Subcutaneous abdominal adipose tissue (tissue), 5 donors: ENCODE measurements around the gene PKHD1.

ENCODE experiments used
- H3K27ac ChIP-seq: one replicate; pipeline ENCODE4 v1.7.0; 2013; ENCODE audit warnings: low read depth, mild to moderate bottlenecking, inconsistent platforms, low read length, moderate library complexity
- H3K27me3 ChIP-seq, 5 donors: one replicate each; pipeline ENCODE4 v1.7.0; 2013; ENCODE audit warnings: low read length in 5 of 5, inconsistent platforms in 1 of 5; ENCODE audit not compliant: control insufficient read depth in 5 of 5, insufficient read depth in 4 of 5
- H3K36me3 ChIP-seq, 5 donors: one replicate each; pipeline ENCODE4 v1.7.0; 2013; ENCODE audit warnings: low read length in 5 of 5; ENCODE audit not compliant: control insufficient read depth in 5 of 5, insufficient read depth in 5 of 5
- H3K4me1 ChIP-seq, 5 donors: one replicate each; pipeline ENCODE4 v1.7.0; 2013; ENCODE audit warnings: low read length in 5 of 5, mild to moderate bottlenecking in 3 of 5, moderate library complexity in 1 of 5; ENCODE audit not compliant: control insufficient read depth in 5 of 5, insufficient read depth in 5 of 5
- H3K4me3 ChIP-seq, 5 donors: one replicate each; pipeline ENCODE4 v1.7.0; 2013; ENCODE audit warnings: low read length in 5 of 5, low read depth in 1 of 5
- H3K9ac ChIP-seq, 5 donors: one replicate each; pipeline ENCODE4 v1.7.0; 2013; ENCODE audit warnings: low read length in 5 of 5, mild to moderate bottlenecking in 4 of 5, moderate library complexity in 3 of 5
- H3K9me3 ChIP-seq, 5 donors: one replicate each; pipeline ENCODE4 v1.7.0; 2013; ENCODE audit warnings: low read length in 5 of 5; ENCODE audit not compliant: control insufficient read depth in 5 of 5
- donor health status: healthy.
- donor health status: healthy.
- donor health status: healthy.
- donor health status: healthy.
- donor health status: healthy.

Gene PKHD1

GRCh38 chr6:52106994-52107393 lies 19.6 kb upstream of the PKHD1 start:
- H3K9me3 ChIP-seq = no peaks in the 10 kb centered on the region
- peaks cover 0 to 2% (median 0%) of the 10 kb centered on the region in 5 donors for H3K27me3 ChIP-seq
- H3K9ac ChIP-seq = no peak overlapping the region
- H3K4me1 ChIP-seq = no peaks in the 10 kb centered on the region
- H3K27ac ChIP-seq = no peak overlapping the region
- H3K36me3 ChIP-seq = no peaks in the 10 kb centered on the region
- no peak overlapping the region for H3K4me3 ChIP-seq

GRCh38 chr6:52104979-52105378 lies 17.6 kb upstream of the PKHD1 start:
- no peak overlapping the region for H3K27ac ChIP-seq
- H3K4me1 ChIP-seq = no peaks in the 10 kb centered on the region
- no peak overlapping the region for H3K9ac ChIP-seq
- no peaks in the 10 kb centered on the region for H3K9me3 ChIP-seq
- H3K4me3 ChIP-seq = no peak overlapping the region
- no peaks in the 10 kb centered on the region for H3K36me3 ChIP-seq
- H3K27me3 ChIP-seq = peaks cover 0 to 5% (median 0%) of the 10 kb centered on the region in 5 donors

GRCh38 chr6:52103623-52104022 lies 16.2 kb upstream of the PKHD1 start:
- Histone ChIP-seq H3K9ac (no peak overlapping the region), H3K4me1 (no peaks in the 10 kb centered on the region), H3K9me3 (no peaks in the 10 kb centered on the region), H3K36me3 (no peaks in the 10 kb centered on the region), H3K27ac (no peak overlapping the region), H3K4me3 (no peak overlapping the region), H3K27me3 (peaks cover 0 to 5% (median 0%) of the 10 kb centered on the region in 5 donors)

- peaks cover 0 to 5% (median 0%) of the 10 kb centered on the region in 5 donors for H3K27me3 ChIP-seq
- H3K4me1 ChIP-seq = no peaks in the 10 kb centered on the region
- no peaks in the 10 kb centered on the region for H3K36me3 ChIP-seq
- no peak overlapping the region for H3K27ac ChIP-seq
- no peaks in the 10 kb centered on the region for H3K9me3 ChIP-seq
- H3K9ac ChIP-seq = no peak overlapping the region
- no peak overlapping the region for H3K4me3 ChIP-seq
Observed at GRCh38 chr6:52102405-52102804, 15.0 kb upstream of the PKHD1 start.

GRCh38 chr6:52098721-52099120 lies 11.3 kb upstream of the PKHD1 start:
- Histone ChIP-seq H3K27me3 (peaks cover 0 to 5% (median 0%) of the 10 kb centered on the region in 5 donors), H3K9me3 (no peaks in the 10 kb centered on the region), H3K27ac (no peak overlapping the region), H3K4me3 (no peak overlapping the region), H3K4me1 (no peaks in the 10 kb centered on the region), H3K36me3 (no peaks in the 10 kb centered on the region), H3K9ac (no peak overlapping the region)

GRCh38 chr6:52089758-52090348 lies 2.4 kb upstream of the PKHD1 start:
- no peaks in the 10 kb centered on the region for H3K4me1 ChIP-seq
- H3K27me3 ChIP-seq = peaks cover 0 to 3% (median 0%) of the 10 kb centered on the region in 5 donors
- H3K36me3 ChIP-seq = no peaks in the 10 kb centered on the region
- H3K9ac ChIP-seq = no peak overlapping the region
- no peak overlapping the region for H3K4me3 ChIP-seq
- no peak overlapping the region for H3K27ac ChIP-seq
- H3K9me3 ChIP-seq = no peaks in the 10 kb centered on the region

GRCh38 chr6:52086741-52087140 lies 672 bp downstream of the PKHD1 start:
- H3K4me1 ChIP-seq = no peaks in the 10 kb centered on the region
- H3K4me3 ChIP-seq = no peak overlapping the region
- no peak overlapping the region for H3K9ac ChIP-seq
- H3K27ac ChIP-seq = no peak overlapping the region
- H3K36me3 ChIP-seq = no peaks in the 10 kb centered on the region
- H3K9me3 ChIP-seq = no peaks in the 10 kb centered on the region
- H3K27me3 ChIP-seq = peaks cover 0 to 3% (median 0%) of the 10 kb centered on the region in 5 donors

- Histone ChIP-seq H3K27me3 (peaks cover 0 to 3% (median 0%) of the 10 kb centered on the region in 5 donors), H3K9ac (no peak overlapping the region), H3K4me3 (no peak overlapping the region), H3K27ac (no peak overlapping the region), H3K36me3 (no peaks in the 10 kb centered on the region), H3K4me1 (no peaks in the 10 kb centered on the region), H3K9me3 (no peaks in the 10 kb centered on the region)
Observed at GRCh38 chr6:52081237-52081636, 6.2 kb downstream of the PKHD1 start.

- Histone ChIP-seq H3K4me1 (no peaks in the 10 kb centered on the region), H3K9ac (no peak overlapping the region), H3K36me3 (no peaks in the 10 kb centered on the region), H3K9me3 (no peaks in the 10 kb centered on the region), H3K27me3 (no peaks in the 10 kb centered on the region), H3K27ac (no peak overlapping the region), H3K4me3 (no peak overlapping the region)
Observed at GRCh38 chr6:52077961-52078625, 9.3 kb downstream of the PKHD1 start.

- Histone ChIP-seq H3K36me3 (no peaks in the 10 kb centered on the region), H3K9ac (no peak overlapping the region), H3K4me1 (no peaks in the 10 kb centered on the region), H3K4me3 (no peak overlapping the region), H3K27ac (no peak overlapping the region), H3K9me3 (no peaks in the 10 kb centered on the region), H3K27me3 (no peaks in the 10 kb centered on the region)
Observed at GRCh38 chr6:52077180-52077884, 10.1 kb downstream of the PKHD1 start.
